Endothelial cell of hepatic sinusoid (primary cell): ENCODE measurements around the gene GNAT1.

Experiments
- in situ Hi-C: cut with HindIII; loops from 2 replicates; pipeline ENCODE4 v1.10.0; 2017; ENCODE audit warnings: low sequenced_read_pairs

GNAT1 gene

GRCh38 chr3:50237133-50237651 lies 45.8 kb downstream of the GNAT1 start:
- in situ Hi-C loops = no loop called here

GRCh38 chr3:50237754-50238548 lies 46.5 kb downstream of the GNAT1 start:
- in situ Hi-C loops = no loop called here

- in situ Hi-C loops = no loop called here
Measured at GRCh38 chr3:50238549-50239026, 47.2 kb downstream of the GNAT1 start.

- in situ Hi-C loops = loop anchor here (5.0 to 10.0 kb wide), 3 partner anchors 57 to 145 kb away; partner anchors contain the start of gene TUSC2
Measured at GRCh38 chr3:50239649-50240048, 48.2 kb downstream of the GNAT1 start.

GRCh38 chr3:50241163-50241562 lies 49.8 kb downstream of the GNAT1 start:
- in situ Hi-C loops = loop anchor here (5.0 to 10.0 kb wide), 3 partner anchors 59 to 146 kb away; partner anchors contain the start of gene TUSC2

GRCh38 chr3:50241713-50242380 lies 50.4 kb downstream of the GNAT1 start:
- in situ Hi-C loops = loop anchor here (5.0 to 10.0 kb wide), 3 partner anchors 60 to 147 kb away; partner anchors contain the start of gene TUSC2

- in situ Hi-C loops = loop anchor here (5.0 to 10.0 kb wide), 3 partner anchors 60 to 148 kb away; partner anchors contain the start of gene TUSC2
Measured at GRCh38 chr3:50242381-50242770, 51.0 kb downstream of the GNAT1 start.

GRCh38 chr3:50242851-50243542 lies 51.6 kb downstream of the GNAT1 start:
- in situ Hi-C loops = loop anchor here (5.0 to 10.0 kb wide), 3 partner anchors 61 to 148 kb away; partner anchors contain the start of gene TUSC2

- in situ Hi-C loops = loop anchor here (5.0 to 10.0 kb wide), 3 partner anchors 61 to 149 kb away; partner anchors contain the start of gene TUSC2
Measured at GRCh38 chr3:50243543-50243895, 52.1 kb downstream of the GNAT1 start.

- in situ Hi-C loops = loop anchor here (5.0 to 10.0 kb wide), 3 partner anchors 63 to 150 kb away; partner anchors contain the start of gene TUSC2
Measured at GRCh38 chr3:50244813-50245212, 53.4 kb downstream of the GNAT1 start.

- in situ Hi-C loops = loop anchor here (10.0 kb wide), 1 partner anchor 150 kb away; no protein-coding TSS in a partner anchor
Measured at GRCh38 chr3:50245251-50245745, 53.9 kb downstream of the GNAT1 start.

GRCh38 chr3:50245831-50246516 lies 54.6 kb downstream of the GNAT1 start:
- in situ Hi-C loops = loop anchor here (10.0 kb wide), 1 partner anchor 151 kb away; no protein-coding TSS in a partner anchor

- in situ Hi-C loops = loop anchor here (10.0 kb wide), 1 partner anchor 152 kb away; no protein-coding TSS in a partner anchor
Measured at GRCh38 chr3:50246517-50246954, 55.1 kb downstream of the GNAT1 start.
